GM12878 (cell line): ENCODE results near the gene RNF181. TPM values are rescaled to one million over a fixed set of nuclear protein-coding genes. Genes with fewer than 3 reads are reported as not detected.
"Not testable (repeated sequence)": the region's sequence is repeated elsewhere in the genome, so short reads cannot be mapped to it uniquely, and the experiment has no call there.

Source experiments
- ATAC-seq: fragments of 200-7000 bp; cut with Tn5 transposase; 3 replicates; pipeline ENCODE4 v1.9.1; 2020; ENCODE audit warnings: mild to moderate bottlenecking, moderate library complexity
- BruUV-seq: library from RNA; stranded (reverse); fragments of 400-500 nt; replicated peaks from 2 replicates; lab custom pipeline; 2021; lab: Mats Ljungman, UMichigan
- CTCF ChIA-PET: fragments of 300-600 bp; sonication (Branson Sonifier 250); formaldehyde crosslinking; extraction: SDS; loops from one replicate; lab custom pipeline; 2021; ENCODE audit warnings: inconsistent platforms; lab: Yijun Ruan, JAX
- POLR2A ChIA-PET: fragments of 350-600 bp; formaldehyde crosslinking; extraction: SDS; loops from one replicate; lab custom pipeline; 2021; ENCODE audit warnings: inconsistent platforms; lab: Charles Lee
- RAD21 ChIA-PET: fragments of 300-600 bp; sonication (Branson Sonifier 250); formaldehyde crosslinking; loops from one replicate; lab custom pipeline; 2023; ENCODE audit warnings: antibody characterized with exemption; ENCODE audit not compliant: unreplicated experiment; lab: Charles Lee
- SMC1A ChIA-PET: fragments of 300-600 bp; sonication (Branson Sonifier 250); formaldehyde crosslinking; loops from one replicate; lab custom pipeline; 2023; ENCODE audit not compliant: unreplicated experiment, uncharacterized antibody; lab: Charles Lee
- DNase-seq: peaks from one replicate; pipeline ENCODE4 v3.0.0-alpha.2; 2011; ENCODE audit warnings: low read depth, low spot score
- FAIRE-seq: peaks from 3 replicates; lab custom pipeline; 2011; peaks lifted over from hg19 to GRCh38; lab: Jason Lieb, UNC
- H2AFZ ChIP-seq: 2 replicates; pipeline ENCODE4 v1.6.0; 2011; ENCODE audit warnings: low read depth, low read length, control low read depth; ENCODE audit not compliant: control insufficient read depth
- H3K27ac ChIP-seq: 2 replicates; pipeline ENCODE4 v1.5.1; 2011; ENCODE audit warnings: control low read depth; ENCODE audit not compliant: control insufficient read depth, insufficient read depth
- H3K27me3 ChIP-seq, 2 experiments: replicated peaks in 1 of 2; 2 replicates each; pipeline versions ENCODE4 v1.6.0 to v1.6.1; 2011; ENCODE audit warnings: low read length in 1 of 2; ENCODE audit not compliant: control insufficient read depth in 2 of 2, insufficient read depth in 2 of 2
- H3K36me3 ChIP-seq, 2 experiments: 2 replicates each; pipeline ENCODE4 v1.5.1; 2011; ENCODE audit warnings: low read length in 1 of 2; ENCODE audit not compliant: control insufficient read depth in 2 of 2, insufficient read depth in 2 of 2
- H3K4me1 ChIP-seq: 2 replicates; pipeline ENCODE4 v1.6.1; 2011; ENCODE audit warnings: mild to moderate bottlenecking, low read length, moderate library complexity, mixed read lengths; ENCODE audit not compliant: control insufficient read depth, insufficient read depth
- H3K4me2 ChIP-seq: 2 replicates; pipeline ENCODE4 v1.6.0; 2011; ENCODE audit warnings: control low read depth; ENCODE audit not compliant: control insufficient read depth, insufficient read depth
- H3K4me3 ChIP-seq: fragments of 200-600 bp; sonication (generic); 2 replicates; pipeline ENCODE4 v1.5.1; 2016
- H3K79me2 ChIP-seq: 2 replicates; pipeline ENCODE4 v1.6.0; 2011; ENCODE audit warnings: low read length; ENCODE audit not compliant: control insufficient read depth, insufficient read depth
- H3K9ac ChIP-seq: 2 replicates; pipeline ENCODE4 v1.8.0; 2011; ENCODE audit warnings: low read length, control low read depth, mixed read lengths; ENCODE audit not compliant: control insufficient read depth, insufficient read depth
- H3K9me3 ChIP-seq: replicated peaks from 3 replicates; pipeline ENCODE4 v1.5.1; 2011; ENCODE audit warnings: mild to moderate bottlenecking, low read length; ENCODE audit not compliant: control insufficient read depth, insufficient read depth
- H4K20me1 ChIP-seq: 2 replicates; pipeline ENCODE4 v1.6.0; 2011; ENCODE audit not compliant: control insufficient read depth, insufficient read depth
- CUX1 ChIP-seq: IDR thresholded peaks from 2 replicates; pipeline ENCODE4 v1.6.1; 2012; ENCODE audit warnings: improper control_type of control experiment, low read depth, low read length; ENCODE audit not compliant: insufficient replicate concordance
- HDAC2 ChIP-seq: fragments of 200-600 bp; sonication (generic); IDR thresholded peaks from 2 replicates; pipeline ENCODE4 v1.6.1; 2017
- IRF4 ChIP-seq: IDR thresholded peaks from 2 replicates; pipeline ENCODE4 v1.6.1; 2011; ENCODE audit warnings: low read depth, low read length
- POLR2A ChIP-seq: IDR thresholded peaks from 2 replicates; pipeline ENCODE4 v1.6.1; 2011; ENCODE audit warnings: low read depth, mild to moderate bottlenecking, low read length
- WGBS: methylation state at CpG from one replicate; pipeline ENCODE4 v1.1.6; 2016; ENCODE audit warnings: low lambda C conversion rate; ENCODE audit not compliant: insufficient replicate concordance, insufficient coverage; ENCODE audit errors: missing lambda C conversion rate; 5-methylcytosine and 5-hydroxymethylcytosine counted together
- in situ Hi-C: fragments of 300-500 bp; cut with MboI; formaldehyde crosslinking; loops from 9 replicates; pipeline ENCODE4 v1.14.3; 2018; ENCODE audit warnings: mixed read lengths
- intact Hi-C: fragments of 100-400 bp; cut with micrococcal nuclease; formaldehyde crosslinking; loops from one replicate; pipeline ENCODE4 v1.14.2; 2022; ENCODE audit not compliant: unreplicated experiment
- polyA plus RNA-seq, 11 experiments: library from polyadenylated mRNA; depleted of rRNA in 4 of 11; unstranded in 6 of 11; stranded (reverse) in 5 of 11; fragments of >200 nt; fragmentation: Nextera tagmentation in 4 of 11; fragmentation: Illumina TruSeq in 1 of 11; extraction: Ambion mirVana in 4 of 11; extraction: Trizol in 1 of 11; gene quantifications; 1 replicate in 1 of 11; 2 replicates in 10 of 11; pipeline versions ENCODE4 v1.2.1 to v1.2.3, GENCODE V29; 2011 to 2016; ENCODE audit warnings: inconsistent platforms in 2 of 11, missing spikeins in 2 of 11, low read depth in 1 of 11
- total RNA-seq, 4 experiments: library from RNA; depleted of rRNA in 3 of 4; stranded (reverse); fragments of >200 nt in 3 of 4; fragmentation: Illumina TruSeq in 1 of 4; extraction: Trizol in 1 of 4; gene quantifications; 2 replicates each; pipeline versions ENCODE4 v1.2.1 to v1.2.3, GENCODE V29; 2013 to 2021
- TF ChIP-seq, protein P1 (sequence below): fragments of 150-350 bp; IDR thresholded peaks from 2 replicates; pipeline ENCODE4 v1.6.1; 2016; ENCODE audit warnings: low read depth, low read length

The RNF181 gene
- total and polyA plus RNA-seq, 10 of the 15 experiments (the other 5 are each of a cell fraction or from before 2014, with no cell fraction given): 101 to 409 (median 213) TPM

GRCh38 chr2:85613717-85614515 lies 18.4 kb downstream of the RNF181 start (continued):
- TF ChIP-seq CUX1 (no peak), POLR2A (no peak), IRF4 (no peak), HDAC2 (no peak)
- TF ChIP-seq, protein P1, sequence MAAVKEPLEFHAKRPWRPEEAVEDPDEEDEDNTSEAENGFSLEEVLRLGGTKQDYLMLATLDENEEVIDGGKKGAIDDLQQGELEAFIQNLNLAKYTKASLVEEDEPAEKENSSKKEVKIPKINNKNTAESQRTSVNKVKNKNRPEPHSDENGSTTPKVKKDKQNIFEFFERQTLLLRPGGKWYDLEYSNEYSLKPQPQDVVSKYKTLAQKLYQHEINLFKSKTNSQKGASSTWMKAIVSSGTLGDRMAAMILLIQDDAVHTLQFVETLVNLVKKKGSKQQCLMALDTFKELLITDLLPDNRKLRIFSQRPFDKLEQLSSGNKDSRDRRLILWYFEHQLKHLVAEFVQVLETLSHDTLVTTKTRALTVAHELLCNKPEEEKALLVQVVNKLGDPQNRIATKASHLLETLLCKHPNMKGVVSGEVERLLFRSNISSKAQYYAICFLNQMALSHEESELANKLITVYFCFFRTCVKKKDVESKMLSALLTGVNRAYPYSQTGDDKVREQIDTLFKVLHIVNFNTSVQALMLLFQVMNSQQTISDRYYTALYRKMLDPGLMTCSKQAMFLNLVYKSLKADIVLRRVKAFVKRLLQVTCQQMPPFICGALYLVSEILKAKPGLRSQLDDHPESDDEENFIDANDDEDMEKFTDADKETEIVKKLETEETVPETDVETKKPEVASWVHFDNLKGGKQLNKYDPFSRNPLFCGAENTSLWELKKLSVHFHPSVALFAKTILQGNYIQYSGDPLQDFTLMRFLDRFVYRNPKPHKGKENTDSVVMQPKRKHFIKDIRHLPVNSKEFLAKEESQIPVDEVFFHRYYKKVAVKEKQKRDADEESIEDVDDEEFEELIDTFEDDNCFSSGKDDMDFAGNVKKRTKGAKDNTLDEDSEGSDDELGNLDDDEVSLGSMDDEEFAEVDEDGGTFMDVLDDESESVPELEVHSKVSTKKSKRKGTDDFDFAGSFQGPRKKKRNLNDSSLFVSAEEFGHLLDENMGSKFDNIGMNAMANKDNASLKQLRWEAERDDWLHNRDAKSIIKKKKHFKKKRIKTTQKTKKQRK: no peak

- intact Hi-C loops: loop anchor here (5.0 kb wide), 1 partner anchor 77 kb away; the partner anchor contains the start of gene MAT2A
- H3K9me3 ChIP-seq, in situ Hi-C loops, SMC1A ChIA-PET, H3K4me1 ChIP-seq, H3K9ac ChIP-seq, RAD21 ChIA-PET, H2AFZ ChIP-seq, H3K4me2 ChIP-seq, ATAC-seq, H3K27me3 ChIP-seq, POLR2A ChIA-PET, H4K20me1 ChIP-seq, DNase-seq, H3K36me3 ChIP-seq, BruUV-seq, FAIRE-seq, H3K27ac ChIP-seq, H3K4me3 ChIP-seq: not testable (repeated sequence)
- WGBS: 89% methylated on average over 7 of the region's 7 CpGs
- CTCF ChIA-PET: interaction anchor here (0.7 kb wide), 1 partner anchor 39 kb away, joined by 3 read pairs; no protein-coding TSS in a partner anchor
- peaks cover 41% of the 10 kb centered on the region for H3K79me2 ChIP-seq
Observed at GRCh38 chr2:85614757-85615156, 19.2 kb downstream of the RNF181 start.
